Measurements from ENCODE around the gene SORBS2. TPM values are rescaled to one million over a fixed set of nuclear protein-coding genes. Genes with fewer than 3 reads are reported as not detected.

The SORBS2 gene
- total RNA-seq, 4 donors from 2014 or later, result 821 to 1,626 (median 1,353) TPM

DNA sequence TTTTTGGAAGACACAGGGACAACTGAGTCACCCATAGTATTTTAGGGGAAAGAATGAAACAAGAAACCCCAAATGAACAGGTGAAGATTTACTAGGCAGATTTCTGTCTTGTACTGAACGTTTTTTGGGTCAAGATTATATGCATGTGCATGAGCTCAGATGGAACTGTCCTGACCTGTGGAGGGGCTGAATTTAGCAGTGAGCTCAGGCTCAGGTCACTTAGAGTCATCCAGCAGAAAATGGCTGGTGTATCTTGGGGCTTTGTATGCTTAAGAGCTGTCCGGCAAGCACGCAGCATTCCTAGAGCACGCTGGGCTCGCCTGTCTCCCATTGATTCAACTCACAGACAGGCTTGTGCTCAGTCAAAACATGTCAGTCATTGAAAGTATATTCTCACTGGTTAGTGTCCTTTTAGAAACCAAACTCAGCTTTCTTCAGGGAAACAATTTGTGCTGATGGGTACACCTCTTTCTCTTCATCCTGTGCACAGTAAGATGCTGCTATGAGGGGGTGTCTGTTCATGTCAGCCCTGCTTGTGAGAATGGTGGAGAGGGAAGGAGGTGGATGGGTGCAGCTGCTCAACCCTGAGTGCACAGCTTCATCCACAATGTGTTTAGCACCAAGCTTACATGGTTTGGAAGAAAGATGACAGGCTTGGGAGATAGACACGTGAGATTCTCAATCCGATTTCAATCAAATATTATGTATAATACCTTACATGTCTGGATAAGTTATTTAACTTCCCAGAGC, 229.2 kb downstream of the SORBS2 start:
- 82% methylated on average over 7 of the region's 7 CpGs for WGBS
- no peak for TF ChIP-seq POLR2AphosphoS5 (IDR thresholded peaks at IDR 0.05)
- TF ChIP-seq EP300 (IDR thresholded peaks at IDR 0.05), result no peak
- no peak for TF ChIP-seq POLR2A (IDR thresholded peaks at IDR 0.05; ENCODE audit: low read depth)
- TF ChIP-seq, protein P1, sequence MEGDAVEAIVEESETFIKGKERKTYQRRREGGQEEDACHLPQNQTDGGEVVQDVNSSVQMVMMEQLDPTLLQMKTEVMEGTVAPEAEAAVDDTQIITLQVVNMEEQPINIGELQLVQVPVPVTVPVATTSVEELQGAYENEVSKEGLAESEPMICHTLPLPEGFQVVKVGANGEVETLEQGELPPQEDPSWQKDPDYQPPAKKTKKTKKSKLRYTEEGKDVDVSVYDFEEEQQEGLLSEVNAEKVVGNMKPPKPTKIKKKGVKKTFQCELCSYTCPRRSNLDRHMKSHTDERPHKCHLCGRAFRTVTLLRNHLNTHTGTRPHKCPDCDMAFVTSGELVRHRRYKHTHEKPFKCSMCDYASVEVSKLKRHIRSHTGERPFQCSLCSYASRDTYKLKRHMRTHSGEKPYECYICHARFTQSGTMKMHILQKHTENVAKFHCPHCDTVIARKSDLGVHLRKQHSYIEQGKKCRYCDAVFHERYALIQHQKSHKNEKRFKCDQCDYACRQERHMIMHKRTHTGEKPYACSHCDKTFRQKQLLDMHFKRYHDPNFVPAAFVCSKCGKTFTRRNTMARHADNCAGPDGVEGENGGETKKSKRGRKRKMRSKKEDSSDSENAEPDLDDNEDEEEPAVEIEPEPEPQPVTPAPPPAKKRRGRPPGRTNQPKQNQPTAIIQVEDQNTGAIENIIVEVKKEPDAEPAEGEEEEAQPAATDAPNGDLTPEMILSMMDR (IDR thresholded peaks at IDR 0.05), result no peak
- intact Hi-C loops (cut with DNase I), result no loop called here
- Histone ChIP-seq H3K27ac (replicated peaks in 1 of 4) (no peak overlapping the region), H3K4me1 (peaks cover 0 to 10% (median 3%) of the 10 kb centered on the region in 4 donors), H3K27me3 (no peaks in the 10 kb centered on the region), H3K4me3 (no peak overlapping the region), H3K9me3 (no peaks in the 10 kb centered on the region), H3K36me3 (peaks cover 0 to 17% (median 7%) of the 10 kb centered on the region in 4 donors)
- DNase-seq (ENCODE audit: extremely low spot score), result no peak

DNA sequence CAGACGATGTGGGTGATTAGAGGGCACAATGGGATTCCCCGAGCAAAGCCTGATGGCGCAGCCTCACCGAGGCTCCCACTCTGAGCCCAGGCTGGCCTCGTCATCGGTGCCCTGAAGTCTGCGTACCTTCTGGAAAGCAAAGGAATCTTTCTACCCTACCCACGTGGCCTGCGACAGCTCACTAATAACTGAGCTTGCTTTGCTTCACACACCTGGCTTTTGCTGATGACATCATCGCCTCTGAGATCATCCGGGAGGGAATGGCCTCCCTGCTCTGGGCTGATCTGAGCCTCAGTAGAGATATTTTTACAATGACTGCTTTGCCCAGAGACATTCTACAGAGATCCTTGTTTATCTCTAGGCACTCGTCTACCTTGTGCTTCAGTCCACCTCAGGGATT, 231.3 kb downstream of the SORBS2 start:
- Histone ChIP-seq H3K27ac (replicated peaks in 1 of 4) (no peak overlapping the region), H3K9me3 (no peaks in the 10 kb centered on the region), H3K36me3 (peaks cover 0 to 4% (median 0%) of the 10 kb centered on the region in 4 donors), H3K27me3 (no peaks in the 10 kb centered on the region), H3K4me1 (peaks cover 0 to 24% (median 18%) of the 10 kb centered on the region in 4 donors), H3K4me3 (no peak overlapping the region)
- intact Hi-C loops (cut with DNase I), result no loop called here
- TF ChIP-seq, protein P1 (IDR thresholded peaks at IDR 0.05), result no peak
- no peak for TF ChIP-seq POLR2AphosphoS5 (IDR thresholded peaks at IDR 0.05)
- TF ChIP-seq EP300 (IDR thresholded peaks at IDR 0.05), result no peak
- TF ChIP-seq POLR2A (IDR thresholded peaks at IDR 0.05; ENCODE audit: low read depth), result no peak
- WGBS, result 86% methylated on average over 12 of the region's 12 CpGs
- no peak for DNase-seq (ENCODE audit: extremely low spot score)

DNA sequence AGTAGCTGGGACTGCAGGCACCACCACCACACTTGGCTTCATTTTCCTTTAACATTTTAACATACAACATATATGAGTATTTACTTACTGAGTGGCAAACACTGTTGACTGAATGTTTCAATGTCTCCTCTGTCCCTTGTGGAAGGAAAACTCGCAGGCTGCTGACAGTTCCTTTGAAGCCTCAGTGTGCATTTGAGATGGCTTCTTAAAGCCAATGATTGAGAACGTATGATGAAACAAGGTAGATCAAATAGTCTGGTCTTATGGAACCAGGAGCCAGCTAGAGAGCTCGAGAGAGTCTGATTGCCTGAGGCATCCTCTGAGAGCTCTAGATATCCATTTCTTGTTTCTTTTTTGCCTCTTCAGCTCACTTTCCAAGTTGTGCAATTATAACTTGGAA, 233.7 kb downstream of the SORBS2 start:
- DNase-seq (ENCODE audit: extremely low spot score), result no peak
- TF ChIP-seq, protein P1 (IDR thresholded peaks at IDR 0.05), result no peak
- no peak for TF ChIP-seq POLR2AphosphoS5 (IDR thresholded peaks at IDR 0.05)
- no peak for TF ChIP-seq POLR2A (IDR thresholded peaks at IDR 0.05; ENCODE audit: low read depth)
- TF ChIP-seq EP300 (IDR thresholded peaks at IDR 0.05), result no peak
- H3K4me3 ChIP-seq, result no peak overlapping the region
- peaks cover 0 to 35% (median 30%) of the 10 kb centered on the region in 4 donors for H3K4me1 ChIP-seq
- no peak overlapping the region for H3K27ac ChIP-seq (replicated peaks in 1 of 4)
- H3K27me3 ChIP-seq, result no peaks in the 10 kb centered on the region
- WGBS, result 96% methylated on average over 3 of the region's 3 CpGs
- intact Hi-C loops (cut with DNase I), result no loop called here
- H3K36me3 ChIP-seq, result no peaks in the 10 kb centered on the region
- no peaks in the 10 kb centered on the region for H3K9me3 ChIP-seq

DNA sequence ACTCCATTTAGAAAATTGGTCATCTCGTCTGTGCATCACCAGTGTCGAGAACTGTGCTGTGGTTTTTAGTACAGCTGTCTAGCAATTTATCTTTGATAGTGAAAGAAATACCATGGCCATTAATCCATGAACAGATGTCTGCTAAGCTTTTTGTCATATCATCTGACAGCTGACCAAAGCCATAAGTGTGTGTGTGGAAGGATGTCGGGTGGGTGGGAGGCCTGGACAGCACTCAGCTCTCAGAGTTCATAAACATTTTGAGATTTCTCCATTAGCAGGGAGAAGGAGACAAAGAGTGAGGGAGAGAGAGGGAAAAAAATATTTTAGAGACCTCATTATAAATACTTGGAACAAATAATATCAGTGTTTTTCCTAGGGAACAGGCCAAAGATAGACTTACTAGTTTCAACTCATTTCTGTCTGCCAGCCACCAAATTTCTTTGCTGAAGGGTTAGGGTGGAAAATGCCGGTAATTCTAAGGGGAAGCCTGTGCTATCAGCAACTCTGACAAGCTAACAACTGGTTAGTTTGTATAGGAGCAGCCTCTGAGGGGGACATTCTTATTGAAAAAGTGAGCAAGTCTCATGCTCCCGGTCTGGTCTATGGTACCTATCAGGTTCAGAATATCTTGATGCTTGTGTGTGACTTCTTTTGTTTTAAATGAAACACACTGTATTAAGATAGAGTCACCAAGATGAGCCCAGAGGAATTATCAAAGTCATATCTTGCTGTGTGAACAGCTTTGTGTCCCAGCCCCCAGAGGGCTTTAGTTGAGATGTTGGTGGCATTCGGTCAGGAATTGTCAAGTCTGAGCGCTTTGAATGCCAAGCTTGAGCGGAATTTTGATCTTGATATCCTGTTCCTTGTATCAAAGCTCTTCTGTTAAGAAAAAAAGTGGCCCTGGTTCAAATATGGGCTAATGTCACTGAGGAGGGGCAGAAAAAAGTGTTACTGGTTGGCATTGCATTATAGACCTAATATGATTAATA, 234.7 kb downstream of the SORBS2 start:
- Histone ChIP-seq H3K36me3 (no peaks in the 10 kb centered on the region), H3K4me1 (peaks cover 0 to 38% (median 32%) of the 10 kb centered on the region in 4 donors), H3K9me3 (no peaks in the 10 kb centered on the region), H3K27me3 (no peaks in the 10 kb centered on the region), H3K4me3 (no peak overlapping the region), H3K27ac (replicated peaks in 1 of 4) (peak overlapping the region; percentile 61 to 79 (median 76))
- no peak for DNase-seq (ENCODE audit: extremely low spot score)
- intact Hi-C loops (cut with DNase I), result no loop called here
- no peak for TF ChIP-seq EP300 (IDR thresholded peaks at IDR 0.05)
- 54% methylated on average over 8 of the region's 8 CpGs for WGBS
